Activated naive CD8-positive, alpha-beta T cell treated with anti-CD3 and anti-CD28 coated beads, Interleukin-2, amount 10 ng/mL, durations not matched to agents 7 days and 5 days (primary cell): ENCODE results near the gene SBK2. TPM values are rescaled to one million over a fixed set of nuclear protein-coding genes. Genes with fewer than 3 reads are reported as not detected.
A peak's percentile ranks its signal among the peaks of the same experiment; 100 is the strongest.
"Not testable (repeated sequence)": the region's sequence is repeated elsewhere in the genome, so short reads cannot be mapped to it uniquely, and the experiment has no call there.

ENCODE experiments used
- ATAC-seq: fragments of 150-1000 bp; cut with Tn5 transposase; one replicate; pipeline ENCODE4 v1.10.0; 2021; ENCODE audit warnings: low read depth, moderate library complexity
- POLR2A ChIA-PET: fragments of 350-600 bp; sonication (Branson Sonifier 250); formaldehyde crosslinking; loops from one replicate; lab custom pipeline; 2021; ENCODE audit warnings: antibody characterized with exemption; lab: Charles Lee
- DNase-seq: peaks from one replicate; pipeline ENCODE4 v3.0.0; 2021
- H3K27ac Mint-ChIP-seq: one replicate; pipeline ENCODE4 v1.8.0; 2022; ENCODE audit warnings: mild to moderate bottlenecking, mixed read lengths
- H3K27me3 Mint-ChIP-seq: one replicate; pipeline ENCODE4 v1.8.0; 2022; ENCODE audit warnings: mild to moderate bottlenecking, moderate library complexity, mixed read lengths
- H3K36me3 Mint-ChIP-seq: one replicate; pipeline ENCODE4 v1.8.0; 2021; ENCODE audit warnings: mild to moderate bottlenecking, mixed read lengths
- H3K4me1 Mint-ChIP-seq: one replicate; pipeline ENCODE4 v1.8.0; 2021; ENCODE audit warnings: mixed read lengths
- H3K4me3 Mint-ChIP-seq: one replicate; pipeline ENCODE4 v1.8.0; 2022; ENCODE audit warnings: mild to moderate bottlenecking, moderate library complexity, mixed read lengths
- H3K9me3 Mint-ChIP-seq: one replicate; pipeline ENCODE4 v1.8.0; 2021; ENCODE audit warnings: mixed read lengths
- total RNA-seq, 2 experiments: library from RNA; stranded (reverse); gene quantifications; one replicate each; pipeline ENCODE4 v1.2.3, GENCODE V29; 2021

SBK2 gene
- total RNA-seq, 2 experiments from 2014 or later = not detected

DNA sequence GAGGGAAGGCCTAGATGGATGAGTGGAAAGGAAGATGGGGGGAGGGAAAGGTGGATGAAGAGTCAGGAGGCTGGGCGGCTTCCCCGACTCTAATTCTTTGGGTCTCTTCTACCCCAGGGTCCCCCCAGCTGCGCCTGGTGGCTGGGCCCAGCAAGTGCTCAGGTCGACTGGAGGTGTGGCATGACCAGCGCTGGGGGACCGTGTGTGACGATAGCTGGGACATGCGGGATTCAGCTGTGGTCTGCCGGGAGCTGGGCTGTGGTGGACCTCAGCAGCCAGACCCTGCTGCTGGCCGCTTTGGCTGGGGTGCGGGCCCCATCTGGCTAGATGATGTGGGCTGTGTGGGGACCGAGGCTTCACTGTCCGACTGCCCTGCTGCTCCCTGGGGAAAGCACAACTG lies 39.2 kb downstream of the SBK2 start:
- POLR2A ChIA-PET = no interaction called here

DNA sequence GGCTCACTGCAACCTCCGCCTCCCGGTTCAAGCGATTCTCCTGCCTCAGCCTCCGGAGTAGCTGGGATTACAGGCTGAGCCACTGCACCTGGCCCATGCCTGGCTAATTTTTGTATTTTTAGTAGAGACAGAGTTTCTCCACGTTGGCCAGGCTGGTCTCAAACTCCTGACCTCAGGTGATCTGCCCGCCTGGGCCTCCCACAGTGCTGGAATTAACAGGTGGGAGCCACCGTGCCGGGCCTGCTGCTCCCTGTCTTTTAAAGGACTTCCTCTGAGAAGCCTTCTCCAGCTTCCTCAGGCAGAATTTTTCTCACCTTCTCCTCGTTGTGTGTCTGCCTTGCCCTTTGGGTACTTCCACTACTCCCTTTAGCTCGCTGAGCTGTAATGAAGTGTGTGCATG lies 40.1 kb downstream of the SBK2 start:
- POLR2A ChIA-PET, H3K27ac Mint-ChIP-seq, ATAC-seq, H3K27me3 Mint-ChIP-seq, H3K36me3 Mint-ChIP-seq, H3K4me3 Mint-ChIP-seq, H3K4me1 Mint-ChIP-seq, DNase-seq, H3K9me3 Mint-ChIP-seq: not testable (repeated sequence)

More for the DNA sequence above, 39.2 kb downstream of the SBK2 start:
- H3K4me3 Mint-ChIP-seq = no peak overlapping the region
- H3K36me3 Mint-ChIP-seq = peaks cover 4% of the 10 kb centered on the region
- H3K27me3 Mint-ChIP-seq = peaks cover 2% of the 10 kb centered on the region
- H3K9me3 Mint-ChIP-seq = no peaks in the 10 kb centered on the region
- no peak for ATAC-seq
- no peak for DNase-seq
- H3K27ac Mint-ChIP-seq = no peak overlapping the region
- peaks cover 8% of the 10 kb centered on the region for H3K4me1 Mint-ChIP-seq

DNA sequence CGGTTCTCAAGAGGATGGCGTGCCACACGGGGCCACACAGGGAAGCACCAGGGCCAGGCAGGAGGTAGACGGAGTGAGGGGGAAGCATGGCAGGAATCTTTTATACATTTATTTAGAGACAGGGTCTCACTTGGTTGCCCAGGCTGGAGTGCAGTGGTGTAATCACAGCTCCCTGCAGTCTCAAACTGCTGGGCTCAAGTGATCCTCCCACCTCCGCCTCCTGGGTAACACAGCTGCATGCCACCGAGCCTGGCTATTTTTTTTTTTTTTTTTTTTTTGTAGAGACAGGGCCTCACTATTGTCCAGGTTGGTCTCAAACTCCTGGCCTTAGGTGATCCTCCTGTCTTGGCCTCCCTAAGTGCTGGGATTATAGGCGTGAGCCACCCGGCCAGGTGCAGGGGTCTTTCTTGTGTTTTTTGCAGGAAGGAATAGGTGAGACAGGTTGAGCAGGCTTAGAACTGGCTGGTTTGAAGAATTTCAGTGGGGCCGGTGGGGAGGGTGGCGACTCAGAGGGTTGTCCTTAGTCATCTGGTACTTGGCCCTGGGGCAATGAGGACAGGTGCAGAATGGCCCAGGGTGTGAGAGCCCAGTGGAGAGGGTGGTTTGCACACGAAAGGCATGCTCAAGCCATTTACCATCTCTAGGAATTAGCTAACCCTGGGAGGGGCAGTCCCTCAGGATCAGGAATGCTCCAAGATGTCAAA lies 41.1 kb downstream of the SBK2 start:
- ATAC-seq = no peak
- Mint-ChIP-seq H3K27ac (no peak overlapping the region), H3K4me1 (no peaks in the 10 kb centered on the region), H3K27me3 (peaks cover 6% of the 10 kb centered on the region), H3K36me3 (no peaks in the 10 kb centered on the region), H3K9me3 (no peaks in the 10 kb centered on the region), H3K4me3 (no peak overlapping the region)
- POLR2A ChIA-PET = no interaction called here
- DNase-seq = no peak

DNA sequence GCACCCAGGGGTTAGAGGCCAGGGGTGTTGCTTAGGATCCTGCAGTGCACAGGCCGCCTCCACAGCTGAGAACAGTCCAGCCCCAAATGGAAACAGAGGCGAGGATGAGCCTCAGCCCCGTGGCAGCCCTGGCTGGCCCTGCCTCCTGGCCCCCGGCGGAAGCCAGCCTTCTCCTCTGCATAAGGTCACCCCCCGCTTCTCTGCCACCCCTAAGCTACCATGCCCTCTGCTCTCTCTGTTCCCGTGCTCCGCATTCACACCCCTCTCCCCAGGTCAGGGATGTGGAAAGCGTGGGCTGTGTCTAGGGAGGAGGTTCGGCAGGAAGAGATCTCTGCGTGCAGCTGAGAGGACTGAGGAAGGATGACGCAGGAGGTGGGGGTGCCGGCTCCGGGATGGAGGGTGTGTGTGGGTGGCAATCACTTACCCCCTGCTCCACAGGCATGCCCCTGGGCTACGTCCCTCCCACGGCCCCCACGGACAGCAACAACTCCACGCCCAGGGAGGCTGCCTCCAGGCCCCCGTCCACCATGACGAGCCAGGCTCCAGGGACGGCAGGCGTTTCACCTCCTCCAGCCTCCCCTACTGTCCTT lies 42.7 kb downstream of the SBK2 start:
- Mint-ChIP-seq H3K27ac (peak overlapping the region; percentile 63), H3K27me3 (peaks cover 6% of the 10 kb centered on the region), H3K4me3 (peak overlapping the region; percentile 74), H3K9me3 (no peaks in the 10 kb centered on the region), H3K36me3 (no peaks in the 10 kb centered on the region), H3K4me1 (no peaks in the 10 kb centered on the region)
- DNase-seq (peak; percentile 35), ATAC-seq (peak; percentile 53)
- POLR2A ChIA-PET = interaction anchor here (0.9 to 1.2 kb wide), 3 partner anchors 9 to 138 kb away, joined by 3 to 7 read pairs (median 3); partner anchors contain the start of gene NAT14

DNA sequence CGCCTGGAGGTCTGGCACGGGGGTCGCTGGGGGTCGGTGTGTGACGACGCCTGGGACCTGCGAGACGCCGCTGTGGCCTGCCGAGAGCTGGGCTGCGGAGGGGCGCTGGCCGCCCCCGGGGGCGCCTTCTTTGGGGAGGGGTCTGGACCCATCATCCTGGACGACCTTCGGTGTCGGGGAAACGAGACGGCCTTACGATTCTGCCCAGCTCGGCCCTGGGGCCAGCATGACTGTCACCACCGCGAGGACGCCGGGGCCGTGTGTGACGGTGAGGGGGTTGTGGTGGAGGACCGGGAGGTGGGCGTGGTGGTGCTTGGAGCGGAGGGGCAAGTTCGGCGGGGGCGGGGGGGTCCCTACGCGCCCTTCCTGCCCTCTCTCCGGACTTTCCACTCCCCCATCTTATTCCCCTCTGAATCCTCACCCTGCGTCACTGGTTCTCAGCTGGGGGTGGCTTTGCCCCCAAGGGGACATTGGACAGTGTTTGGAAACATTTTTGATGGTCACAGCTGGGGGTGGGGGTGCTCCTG lies 43.2 kb downstream of the SBK2 start:
- Mint-ChIP-seq H3K4me3 (no peak overlapping the region), H3K9me3 (no peaks in the 10 kb centered on the region), H3K4me1 (no peaks in the 10 kb centered on the region), H3K36me3 (no peaks in the 10 kb centered on the region), H3K27ac (no peak overlapping the region), H3K27me3 (peaks cover 6% of the 10 kb centered on the region)
- POLR2A ChIA-PET = interaction anchor here (0.9 to 1.2 kb wide), 2 partner anchors 9 to 75 kb away, joined by 3 to 7 read pairs; partner anchors contain the start of gene NAT14
- DNase-seq (no peak), ATAC-seq (no peak)

DNA sequence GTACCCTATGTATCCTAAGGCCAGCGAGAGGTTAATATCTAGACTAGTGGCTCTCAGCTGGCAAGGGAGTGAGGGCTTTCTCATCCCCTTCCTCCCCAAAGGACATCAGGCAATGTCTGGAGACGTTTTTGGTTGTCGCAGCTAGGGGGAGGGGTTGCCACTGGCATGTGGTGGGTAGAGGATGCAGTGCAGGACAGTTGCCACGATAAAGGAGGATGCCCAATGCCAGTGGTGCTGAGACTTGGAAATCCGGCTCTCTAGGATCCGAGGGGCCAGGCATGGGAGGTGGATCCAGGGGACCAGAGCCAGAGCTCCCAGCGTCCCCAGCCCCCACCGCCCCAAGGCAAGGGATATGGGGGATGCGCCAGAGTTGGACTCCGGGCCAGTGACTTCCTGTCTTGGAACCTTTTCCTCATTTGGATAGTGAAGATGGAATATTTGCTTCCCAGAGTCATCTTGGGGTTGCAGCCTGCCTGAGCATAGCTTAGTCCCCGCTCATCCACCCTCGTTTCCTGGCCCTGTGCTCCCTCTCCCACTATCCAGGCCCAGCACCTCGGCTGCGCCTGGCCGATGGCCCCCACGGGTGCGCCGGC lies 43.8 kb downstream of the SBK2 start:
- Mint-ChIP-seq H3K9me3 (no peaks in the 10 kb centered on the region), H3K4me3 (no peak overlapping the region), H3K27ac (no peak overlapping the region), H3K36me3 (no peaks in the 10 kb centered on the region), H3K27me3 (peaks cover 8% of the 10 kb centered on the region), H3K4me1 (no peaks in the 10 kb centered on the region)
- POLR2A ChIA-PET = interaction anchor here (1.1 kb wide), 1 partner anchor 17 kb away, joined by 3 read pairs; the partner anchor contains the start of gene ZNF628
- ATAC-seq = no peak
- no peak for DNase-seq

DNA sequence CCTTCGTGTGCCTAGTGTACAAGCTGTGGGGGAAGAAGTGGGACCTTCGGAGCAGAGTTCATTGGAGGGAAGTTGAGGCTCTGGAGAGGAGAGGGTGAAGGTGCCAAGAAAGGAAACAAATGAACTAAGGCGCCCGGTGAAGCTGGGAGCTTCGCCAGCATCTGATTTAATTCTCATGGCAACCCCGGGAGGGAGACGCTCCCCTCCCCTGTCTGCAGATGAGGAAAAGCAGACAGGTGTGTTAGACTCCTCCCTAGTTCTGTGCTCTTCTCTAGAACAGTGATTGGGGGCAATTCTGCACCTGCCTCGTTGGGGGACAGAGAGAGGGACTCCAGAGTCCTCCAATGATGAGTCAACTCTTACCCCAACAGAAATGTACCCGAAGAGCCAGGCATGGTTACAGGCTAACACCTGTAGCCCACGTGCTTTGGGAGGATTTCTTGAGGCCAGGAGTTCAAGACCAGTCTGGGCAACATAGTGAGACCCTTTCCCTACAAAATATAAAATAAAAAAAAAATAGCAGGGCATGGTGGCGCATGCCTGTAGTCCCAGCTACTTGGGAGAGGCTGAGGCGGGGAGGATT lies 44.5 kb downstream of the SBK2 start:
- H3K9me3 Mint-ChIP-seq = no peaks in the 10 kb centered on the region
- ATAC-seq (no peak), DNase-seq (no peak)
- no peak overlapping the region for H3K4me3 Mint-ChIP-seq
- no peaks in the 10 kb centered on the region for H3K36me3 Mint-ChIP-seq
- H3K4me1 Mint-ChIP-seq = no peaks in the 10 kb centered on the region
- POLR2A ChIA-PET = interaction anchor here (1.0 to 1.1 kb wide), 2 partner anchors 15 to 16 kb away, joined by 3 read pairs; partner anchors contain the start of gene ZNF628
- H3K27ac Mint-ChIP-seq = no peak overlapping the region
- peaks cover 8% of the 10 kb centered on the region for H3K27me3 Mint-ChIP-seq

DNA sequence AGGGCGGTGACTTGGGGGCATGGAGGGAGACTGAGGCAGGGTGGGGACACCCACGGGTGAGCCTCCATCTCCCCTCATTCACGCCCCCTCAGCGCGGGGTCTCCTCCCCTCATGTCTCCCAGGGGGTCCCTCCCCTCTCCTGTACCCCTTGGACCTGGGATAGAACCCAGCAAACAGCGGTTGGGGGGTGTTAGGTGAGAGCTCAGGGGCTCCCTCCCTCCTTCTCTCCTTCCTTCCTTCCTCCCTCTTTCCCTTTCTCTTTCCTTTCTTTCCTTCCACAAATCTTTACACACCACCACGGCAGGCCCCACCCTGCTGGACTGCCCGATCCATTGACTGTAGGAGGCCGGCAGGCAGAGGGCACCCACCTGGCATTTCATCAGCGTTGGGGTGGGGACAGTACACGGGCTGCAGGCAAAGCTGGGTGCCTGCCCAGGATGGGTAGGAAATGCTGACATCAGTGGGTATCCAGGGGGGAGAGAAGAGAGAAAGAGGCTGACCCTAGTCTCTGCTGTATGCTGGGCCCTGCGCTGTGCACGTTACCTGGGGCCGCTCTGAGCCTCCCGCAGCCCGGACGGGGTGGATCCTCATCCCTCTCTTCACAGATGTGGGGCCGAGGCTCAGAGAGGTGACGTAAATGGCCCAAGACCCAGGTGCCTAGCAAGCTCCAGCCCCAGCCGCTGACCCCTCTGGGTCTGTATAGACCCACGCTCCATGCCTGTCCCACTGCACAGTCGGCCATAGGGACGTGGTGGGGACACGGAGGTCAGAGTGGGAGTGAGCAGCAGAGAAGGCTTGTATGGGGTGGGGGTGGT lies 45.2 kb downstream of the SBK2 start:
- H3K27ac Mint-ChIP-seq = no peak overlapping the region
- no peaks in the 10 kb centered on the region for H3K36me3 Mint-ChIP-seq
- H3K4me1 Mint-ChIP-seq = no peaks in the 10 kb centered on the region
- ATAC-seq = no peak
- H3K4me3 Mint-ChIP-seq = no peak overlapping the region
- H3K9me3 Mint-ChIP-seq = no peaks in the 10 kb centered on the region
- POLR2A ChIA-PET = interaction anchor here (1.0 to 1.1 kb wide), 3 partner anchors 16 kb away, joined by 3 read pairs; partner anchors contain the start of gene ZNF628
- no peak for DNase-seq
- H3K27me3 Mint-ChIP-seq = peaks cover 8% of the 10 kb centered on the region

DNA sequence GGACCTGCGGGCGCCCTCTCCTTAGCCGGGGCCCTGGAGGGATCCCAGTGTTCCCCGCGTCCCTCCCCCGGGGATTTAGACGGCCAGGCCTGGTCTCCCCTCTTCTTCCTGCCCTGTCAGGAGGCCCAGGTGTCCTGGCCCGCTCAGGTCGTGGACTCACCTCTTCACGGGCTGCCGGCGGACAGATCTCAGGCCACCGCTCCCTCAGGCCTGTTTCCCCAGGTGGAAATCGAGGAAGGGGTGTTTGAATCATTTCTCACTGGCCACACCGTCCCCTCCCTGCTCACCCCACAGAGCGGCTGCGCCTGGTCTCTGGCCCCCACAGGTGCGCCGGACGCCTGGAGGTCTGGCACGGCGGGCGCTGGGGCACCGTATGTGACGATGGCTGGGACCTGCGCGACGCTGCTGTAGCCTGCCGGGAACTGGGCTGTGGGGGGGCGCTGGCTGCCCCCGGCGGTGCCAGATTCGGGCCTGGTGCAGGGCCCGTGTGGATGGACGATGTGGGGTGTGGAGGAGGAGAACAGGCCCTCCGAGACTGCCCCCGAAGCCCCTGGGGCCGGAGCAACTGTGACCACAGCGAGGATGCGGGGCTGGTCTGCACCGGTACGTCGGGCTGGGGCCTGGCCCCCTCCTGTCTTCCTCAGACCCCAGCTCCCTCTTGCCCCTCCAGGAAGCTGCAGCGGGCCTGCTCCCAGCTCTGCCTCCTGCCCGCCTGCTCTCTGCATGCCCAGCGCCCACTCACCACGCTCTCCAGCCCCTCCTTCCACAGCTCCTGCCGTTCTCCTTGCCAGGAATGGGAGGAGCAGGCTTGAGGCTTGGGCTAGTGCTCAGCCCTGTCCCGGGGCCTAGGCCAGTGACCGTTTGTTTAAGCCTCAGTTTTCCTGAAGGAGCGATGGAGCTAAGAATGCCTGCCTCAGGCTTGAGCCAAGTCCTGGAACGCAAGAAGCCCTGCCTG lies 46.2 kb downstream of the SBK2 start:
- POLR2A ChIA-PET = interaction anchor here (0.5 to 1.1 kb wide), 2 partner anchors 15 to 114 kb away, joined by 3 read pairs; partner anchors contain the start of gene ZNF628

DNA sequence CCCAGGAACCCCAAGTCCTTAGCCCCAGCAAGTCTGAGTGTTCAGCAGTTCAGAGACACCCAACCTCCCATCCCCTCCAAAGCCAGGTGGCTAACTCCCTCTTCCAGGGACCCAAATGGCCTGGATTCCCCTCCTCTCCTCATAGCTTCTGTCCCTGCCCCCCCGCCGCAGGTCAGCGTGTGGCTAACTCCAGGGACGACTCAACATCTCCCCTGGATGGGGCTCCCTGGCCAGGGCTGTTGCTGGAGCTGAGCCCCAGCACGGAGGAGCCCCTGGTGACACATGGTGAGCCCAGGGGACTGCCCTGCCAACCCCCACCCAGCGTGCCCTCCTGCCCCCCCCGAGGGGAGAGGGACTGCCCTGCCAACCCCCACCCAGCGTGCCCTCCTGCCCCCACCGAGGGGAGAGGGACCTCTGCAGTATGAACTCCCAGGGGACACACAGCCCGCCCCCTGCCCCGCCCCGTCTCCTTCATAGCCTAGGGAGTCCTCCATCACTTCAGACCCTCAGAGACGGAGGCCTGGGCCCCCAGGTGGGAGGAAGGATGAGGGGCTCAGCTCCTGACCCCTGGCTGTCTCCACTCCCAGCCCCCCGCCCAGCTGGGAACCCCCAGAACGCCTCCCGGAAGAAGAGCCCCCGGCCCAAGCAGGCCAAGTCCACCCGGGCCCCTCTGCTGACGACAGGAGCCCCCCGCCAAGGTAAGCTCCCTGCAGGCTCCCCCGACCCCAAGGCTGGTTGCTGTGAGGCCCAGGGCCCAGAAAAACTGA lies 47.0 kb downstream of the SBK2 start:
- H3K36me3 Mint-ChIP-seq = no peaks in the 10 kb centered on the region
- no peaks in the 10 kb centered on the region for H3K9me3 Mint-ChIP-seq
- ATAC-seq (no peak), DNase-seq (no peak)
- H3K4me1 Mint-ChIP-seq = peaks cover 4% of the 10 kb centered on the region
- POLR2A ChIA-PET = interaction anchor here (0.5 kb wide), 1 partner anchor 115 kb away, joined by 3 read pairs; no protein-coding TSS in a partner anchor
- no peak overlapping the region for H3K4me3 Mint-ChIP-seq
- H3K27me3 Mint-ChIP-seq = peaks cover 8% of the 10 kb centered on the region
- H3K27ac Mint-ChIP-seq = no peak overlapping the region

More for the DNA sequence above, 46.2 kb downstream of the SBK2 start:
- Mint-ChIP-seq H3K4me3 (no peak overlapping the region), H3K9me3 (no peaks in the 10 kb centered on the region), H3K27me3 (peaks cover 8% of the 10 kb centered on the region), H3K27ac (no peak overlapping the region), H3K4me1 (peaks cover 4% of the 10 kb centered on the region), H3K36me3 (no peaks in the 10 kb centered on the region)
- DNase-seq (no peak), ATAC-seq (no peak)

DNA sequence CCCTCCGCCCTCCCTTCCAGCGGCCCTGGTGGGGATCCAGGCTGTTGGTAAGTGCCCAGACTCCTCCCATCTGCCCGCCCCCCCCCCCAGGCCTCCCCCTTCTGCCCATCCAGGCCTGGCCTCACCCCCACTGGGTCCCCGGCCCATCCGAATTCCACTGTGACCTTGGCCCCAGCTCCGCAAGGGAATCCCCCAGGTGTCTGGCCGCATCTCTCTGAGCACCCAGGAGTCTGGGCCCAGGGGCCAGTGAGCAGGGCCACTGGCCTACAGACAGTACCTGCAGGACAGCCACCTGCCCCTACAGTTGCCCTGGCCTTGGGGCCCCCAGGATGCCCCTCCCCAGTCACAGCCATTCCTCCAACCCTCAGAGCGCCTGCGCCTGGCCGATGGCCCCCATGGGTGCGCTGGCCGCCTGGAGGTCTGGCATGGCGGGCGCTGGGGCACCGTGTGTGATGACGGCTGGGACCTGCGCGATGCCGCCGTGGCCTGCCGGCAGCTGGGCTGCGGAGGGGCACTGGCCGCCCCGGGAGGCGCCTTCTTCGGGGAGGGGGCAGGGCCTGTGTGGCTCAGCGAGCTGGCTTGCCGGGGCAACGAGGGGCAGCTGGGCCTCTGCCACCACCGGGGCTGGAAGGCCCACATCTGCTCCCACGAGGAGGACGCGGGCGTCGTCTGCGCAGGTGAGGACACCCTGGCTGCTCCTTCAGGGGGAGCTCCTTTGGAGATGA lies 47.8 kb downstream of the SBK2 start:
- POLR2A ChIA-PET = no interaction called here
- no peak for DNase-seq
- no peak overlapping the region for H3K4me3 Mint-ChIP-seq
- no peak for ATAC-seq
- peaks cover 4% of the 10 kb centered on the region for H3K4me1 Mint-ChIP-seq
- no peak overlapping the region for H3K27ac Mint-ChIP-seq
- peaks cover 7% of the 10 kb centered on the region for H3K27me3 Mint-ChIP-seq
- H3K36me3 Mint-ChIP-seq = no peaks in the 10 kb centered on the region
- no peaks in the 10 kb centered on the region for H3K9me3 Mint-ChIP-seq
